ES-I3 (cell line): Measurements from ENCODE around the gene CFLAR.
A peak's percentile ranks its signal among the peaks of the same experiment; 100 is the strongest.
"Not testable (repeated sequence)": the region's sequence is repeated elsewhere in the genome, so short reads cannot be mapped to it uniquely, and the experiment has no call there.

ENCODE experiments used
- H3K36me3 ChIP-seq: 2 replicates; pipeline ENCODE4 v1.6.1; 2013; ENCODE audit warnings: mild to moderate bottlenecking, low read length, control low read depth, moderate library complexity; ENCODE audit not compliant: insufficient read depth
- H3K4me1 ChIP-seq: 2 replicates; pipeline ENCODE4 v1.6.1; 2013; ENCODE audit warnings: mild to moderate bottlenecking, control low read depth, low read length; ENCODE audit not compliant: insufficient read depth
- H3K9ac ChIP-seq: 2 replicates; pipeline ENCODE4 v1.6.1; 2013; ENCODE audit warnings: low read depth, mild to moderate bottlenecking, low read length, moderate library complexity
- H3K9me3 ChIP-seq: 2 replicates; pipeline ENCODE4 v1.6.1; 2013; ENCODE audit warnings: mild to moderate bottlenecking, low read length, moderate library complexity; ENCODE audit not compliant: control insufficient read depth, insufficient read depth

The CFLAR gene

GRCh38 chr2:201172279-201172678 is 56.3 kb downstream of the CFLAR start:
- H3K9ac ChIP-seq = no peak overlapping the region
- no peaks in the 10 kb centered on the region for H3K36me3 ChIP-seq
- H3K9me3 ChIP-seq = peaks cover 4% of the 10 kb centered on the region; the same call in 1 of the 2 replicates
- H3K4me1 ChIP-seq = peaks cover 11% of the 10 kb centered on the region; the same call in 1 of the 2 replicates

- Histone ChIP-seq H3K36me3 (no peaks in the 10 kb centered on the region), H3K9me3 (peaks cover 2% of the 10 kb centered on the region; the same call in 1 of the 2 replicates), H3K9ac (no peak overlapping the region), H3K4me1 (peaks cover 11% of the 10 kb centered on the region; the same call in 1 of the 2 replicates)
Measured at GRCh38 chr2:201174687-201175086, 58.7 kb downstream of the CFLAR start.

- H3K9me3 ChIP-seq = peaks cover 2% of the 10 kb centered on the region; the same call in 1 of the 2 replicates
- no peak overlapping the region for H3K9ac ChIP-seq
- H3K4me1 ChIP-seq = peaks cover 11% of the 10 kb centered on the region; the same call in 1 of the 2 replicates
- H3K36me3 ChIP-seq = no peaks in the 10 kb centered on the region
Measured at GRCh38 chr2:201176081-201176481, 60.1 kb downstream of the CFLAR start.

- Histone ChIP-seq H3K36me3 (no peaks in the 10 kb centered on the region), H3K9me3 (peaks cover 2% of the 10 kb centered on the region; the same call in 1 of the 2 replicates), H3K9ac (no peak overlapping the region), H3K4me1 (peaks cover 2% of the 10 kb centered on the region; the same call in 1 of the 2 replicates)
Measured at GRCh38 chr2:201180010-201180409, 64.0 kb downstream of the CFLAR start.

DNA sequence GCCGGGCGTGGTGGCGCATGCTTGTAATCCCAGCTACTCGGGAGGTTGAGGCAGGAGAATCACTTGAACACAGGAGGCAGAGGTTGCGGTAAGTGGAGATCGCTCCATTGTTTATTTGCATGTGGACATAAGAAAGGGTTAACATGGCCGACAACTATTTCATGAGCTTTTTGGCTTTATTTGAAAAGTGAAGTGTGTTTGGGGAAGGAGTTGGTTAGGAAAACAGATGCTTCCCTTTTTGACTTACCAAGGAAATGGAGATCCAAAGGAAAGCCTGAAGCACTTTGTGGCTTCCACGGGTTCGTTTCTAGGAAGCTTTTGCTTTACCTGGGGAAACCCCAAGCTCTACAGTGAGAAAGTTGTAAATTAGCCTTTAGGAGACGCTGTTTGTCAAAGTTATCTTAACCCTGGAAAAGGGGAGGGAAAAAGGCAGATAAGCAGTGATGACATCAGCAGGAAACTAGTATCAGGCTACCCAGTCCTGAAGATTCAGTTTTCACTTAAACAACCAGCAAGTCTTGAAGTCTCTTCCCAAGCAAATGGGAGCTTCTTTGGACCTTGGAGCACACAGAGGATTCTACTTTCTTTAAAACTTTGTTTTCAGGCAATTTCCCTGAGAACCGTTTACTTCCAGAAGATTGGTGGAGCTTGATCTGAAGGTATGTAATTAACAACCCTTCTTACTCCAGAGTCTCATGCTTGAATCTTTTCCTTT is 66.8 kb downstream of the CFLAR start, which contains the start of gene CASP10:
TSS of gene CASP10 (plus strand) at position 492 of the 715 bp plus-strand sequence. CDS start 2,637 bp downstream, outside the sequence.
- Histone ChIP-seq H3K4me1 (no peaks in the 10 kb centered on the region), H3K9ac (peak within 1 kb of the TSS; percentile 69), H3K36me3 (0 out of 2 replicates have a peak, but pooled peaks cover 2% of the 10 kb centered on the region), H3K9me3 (peaks cover 2% of the 10 kb centered on the region; the same call in 1 of the 2 replicates)

DNA sequence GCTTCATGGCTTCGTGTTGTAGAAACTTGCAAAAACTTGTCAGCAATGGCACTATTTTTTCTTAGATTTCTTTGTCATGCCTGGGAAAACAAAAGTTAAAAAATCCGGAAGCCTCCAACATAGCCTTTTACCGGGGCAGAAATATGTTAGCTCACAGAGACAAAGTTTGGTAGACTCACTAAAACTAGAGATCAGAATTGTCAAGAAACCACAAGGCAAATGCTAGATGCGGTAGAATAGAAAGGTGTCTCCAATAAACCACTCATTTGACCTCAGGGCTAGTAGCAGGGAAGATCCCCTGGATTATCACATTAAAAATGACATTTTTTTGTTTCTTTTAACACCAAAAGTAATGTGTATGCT is 67.4 kb downstream of the CFLAR start:
- no peaks in the 10 kb centered on the region for H3K4me1 ChIP-seq
- H3K9ac ChIP-seq = peak overlapping the region; percentile 69
- 0 out of 2 replicates have a peak, but pooled peaks cover 2% of the 10 kb centered on the region for H3K36me3 ChIP-seq
- H3K9me3 ChIP-seq = 0 out of 2 replicates have a peak, but pooled peaks cover 2% of the 10 kb centered on the region

GRCh38 chr2:201183835-201184234 is 67.9 kb downstream of the CFLAR start:
- peak overlapping the region; percentile 69; the same call in 1 of the 2 replicates for H3K9ac ChIP-seq
- H3K4me1 ChIP-seq, H3K9me3 ChIP-seq, H3K36me3 ChIP-seq: not testable (repeated sequence)

GRCh38 chr2:201184248-201184647 is 68.3 kb downstream of the CFLAR start:
- not testable (repeated sequence) for H3K9me3 ChIP-seq, H3K4me1 ChIP-seq, H3K9ac ChIP-seq, H3K36me3 ChIP-seq

DNA sequence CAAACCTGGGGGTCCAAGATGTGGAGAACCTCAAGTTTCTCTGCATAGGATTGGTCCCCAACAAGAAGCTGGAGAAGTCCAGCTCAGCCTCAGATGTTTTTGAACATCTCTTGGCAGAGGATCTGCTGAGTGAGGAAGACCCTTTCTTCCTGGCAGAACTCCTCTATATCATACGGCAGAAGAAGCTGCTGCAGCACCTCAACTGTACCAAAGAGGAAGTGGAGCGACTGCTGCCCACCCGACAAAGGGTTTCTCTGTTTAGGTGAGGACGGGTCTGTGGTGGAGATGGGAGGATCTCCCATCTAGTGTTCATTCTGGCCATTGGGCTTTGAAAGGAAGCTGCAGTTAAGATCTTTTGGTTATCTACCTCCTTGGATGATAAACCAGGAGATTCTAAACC is 69.9 kb downstream of the CFLAR start:
- H3K9ac ChIP-seq = no peak overlapping the region
- no peaks in the 10 kb centered on the region for H3K4me1 ChIP-seq
- no peaks in the 10 kb centered on the region for H3K9me3 ChIP-seq
- H3K36me3 ChIP-seq = 0 out of 2 replicates have a peak, but pooled peaks cover 2% of the 10 kb centered on the region

DNA sequence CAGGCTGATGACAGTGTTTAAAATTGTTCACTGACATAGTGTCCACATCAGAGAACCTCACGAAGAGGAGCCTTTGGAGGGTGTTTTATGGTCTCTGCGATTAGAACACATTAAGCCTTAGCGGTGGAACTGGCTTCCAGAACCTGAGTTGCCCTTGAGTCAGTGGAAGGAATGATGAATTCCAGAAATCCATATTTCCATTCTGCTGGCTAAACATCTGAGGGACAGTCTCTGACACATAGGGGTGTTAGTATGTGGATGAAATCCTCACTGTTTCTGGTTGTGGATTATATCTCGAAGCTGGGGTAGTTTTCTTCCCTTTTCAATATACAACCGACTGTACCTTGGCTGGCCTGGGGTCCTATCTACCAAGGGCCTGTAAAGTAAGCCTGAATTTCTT is 71.0 kb downstream of the CFLAR start:
- no peak overlapping the region for H3K9ac ChIP-seq
- H3K36me3 ChIP-seq = 0 out of 2 replicates have a peak, but pooled peaks cover 2% of the 10 kb centered on the region
- H3K4me1 ChIP-seq = no peaks in the 10 kb centered on the region
- no peaks in the 10 kb centered on the region for H3K9me3 ChIP-seq

DNA sequence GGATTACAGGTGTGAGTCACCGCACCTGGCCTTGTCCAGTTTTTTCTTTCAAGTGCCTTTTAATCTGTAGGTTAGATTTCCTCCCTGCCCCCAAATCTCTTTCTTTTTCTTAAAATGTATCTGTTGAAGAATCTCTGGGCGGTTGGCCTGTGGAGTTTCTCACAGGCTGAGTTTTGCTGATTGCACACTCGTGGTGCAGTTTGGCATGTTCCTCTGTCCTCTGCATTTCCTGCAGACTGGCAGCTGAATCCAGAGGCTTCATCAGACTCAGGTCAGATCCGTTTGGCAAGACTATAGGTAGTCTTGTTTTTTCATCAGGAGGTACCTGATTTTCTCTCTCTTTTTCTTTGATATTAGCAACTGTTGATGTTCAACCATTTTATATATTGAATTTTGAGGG is 72.5 kb downstream of the CFLAR start:
- no peaks in the 10 kb centered on the region for H3K9me3 ChIP-seq
- 0 out of 2 replicates have a peak, but pooled peaks cover 2% of the 10 kb centered on the region for H3K36me3 ChIP-seq
- H3K9ac ChIP-seq = no peak overlapping the region
- no peaks in the 10 kb centered on the region for H3K4me1 ChIP-seq

DNA sequence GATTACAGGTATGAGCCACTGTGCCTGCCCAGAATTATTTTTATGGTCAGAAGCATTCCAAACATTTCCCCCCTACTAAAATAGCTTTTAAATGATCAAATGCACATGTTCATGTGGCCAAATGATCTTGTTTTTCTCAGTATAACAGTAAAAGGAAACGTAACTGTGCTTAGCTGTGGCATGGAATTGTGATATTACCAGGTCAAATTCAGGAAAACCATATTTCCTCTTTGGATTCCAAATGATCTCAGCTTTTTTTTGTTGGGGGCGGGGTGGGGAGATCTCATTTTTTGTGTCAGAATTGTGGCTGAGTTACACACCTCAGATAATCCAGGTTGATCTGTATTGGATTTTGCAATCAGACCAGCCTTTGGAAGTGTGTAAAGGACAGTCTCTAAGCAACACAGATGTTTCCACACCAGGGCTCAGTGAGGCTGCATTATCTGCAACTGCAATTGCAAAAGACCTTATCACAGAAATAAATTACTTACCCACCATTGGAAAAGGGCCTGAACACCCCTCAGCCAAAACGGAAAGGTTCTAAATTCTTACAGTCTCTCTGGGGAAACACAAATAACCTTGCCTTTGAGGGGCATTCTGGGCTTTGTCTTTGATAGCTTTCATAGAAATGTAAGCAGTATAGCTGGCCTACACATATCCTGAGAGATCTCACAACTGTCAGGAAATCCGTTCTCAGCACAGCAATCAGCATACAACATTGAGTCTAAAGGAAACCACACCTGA is 75.3 kb downstream of the CFLAR start:
- no peak overlapping the region for H3K9ac ChIP-seq
- H3K36me3 ChIP-seq = no peaks in the 10 kb centered on the region
- H3K4me1 ChIP-seq = no peaks in the 10 kb centered on the region

GRCh38 chr2:201194097-201194496 is 78.1 kb downstream of the CFLAR start:
- H3K9ac ChIP-seq = no peak overlapping the region
- H3K4me1 ChIP-seq = no peaks in the 10 kb centered on the region
- no peaks in the 10 kb centered on the region for H3K36me3 ChIP-seq
- no peaks in the 10 kb centered on the region for H3K9me3 ChIP-seq

More for the DNA sequence above, 75.3 kb downstream of the CFLAR start:
- H3K9me3 ChIP-seq = no peaks in the 10 kb centered on the region

GRCh38 chr2:201195331-201195730 is 79.4 kb downstream of the CFLAR start:
- Histone ChIP-seq H3K36me3 (no peaks in the 10 kb centered on the region), H3K9ac (no peak overlapping the region), H3K4me1 (no peaks in the 10 kb centered on the region), H3K9me3 (no peaks in the 10 kb centered on the region)
